GM21717 (cell line): ENCODE results near the gene ZNF726.
"Not testable (repeated sequence)": the region's sequence is repeated elsewhere in the genome, so short reads cannot be mapped to it uniquely, and the experiment has no call there.

Source experiments
- ATAC-seq: cut with Tn5 transposase; IDR thresholded peaks from one replicate; pipeline ENCODE4 v1.9.1; 2021; ENCODE audit warnings: mild to moderate bottlenecking, moderate library complexity; ENCODE audit not compliant: unreplicated experiment

The ZNF726 gene

DNA sequence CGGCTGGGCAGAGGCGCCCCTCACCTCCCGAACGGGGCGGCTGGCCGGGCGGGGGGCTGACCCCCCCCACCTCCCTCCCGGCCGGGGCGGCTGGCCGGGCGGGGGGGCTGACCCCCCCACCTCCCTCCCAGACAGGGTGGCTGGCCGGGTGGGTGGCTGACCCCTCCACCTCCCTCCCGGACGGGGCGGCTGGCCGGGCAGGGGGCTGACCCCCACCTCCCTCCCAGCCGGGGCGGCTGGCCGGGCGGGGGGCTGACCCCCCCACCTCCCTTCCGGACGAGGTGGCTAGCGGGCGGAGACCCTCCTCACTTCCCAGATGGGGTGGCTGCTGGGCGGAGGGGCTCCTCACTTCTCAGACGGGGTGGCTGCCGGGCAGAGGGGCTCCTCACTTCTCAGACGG, 22.3 kb downstream of the ZNF726 start:
- ATAC-seq: not testable (repeated sequence)

GRCh38 chr19:23943411-23943810, 28.7 kb downstream of the ZNF726 start:
- no peak for ATAC-seq

DNA sequence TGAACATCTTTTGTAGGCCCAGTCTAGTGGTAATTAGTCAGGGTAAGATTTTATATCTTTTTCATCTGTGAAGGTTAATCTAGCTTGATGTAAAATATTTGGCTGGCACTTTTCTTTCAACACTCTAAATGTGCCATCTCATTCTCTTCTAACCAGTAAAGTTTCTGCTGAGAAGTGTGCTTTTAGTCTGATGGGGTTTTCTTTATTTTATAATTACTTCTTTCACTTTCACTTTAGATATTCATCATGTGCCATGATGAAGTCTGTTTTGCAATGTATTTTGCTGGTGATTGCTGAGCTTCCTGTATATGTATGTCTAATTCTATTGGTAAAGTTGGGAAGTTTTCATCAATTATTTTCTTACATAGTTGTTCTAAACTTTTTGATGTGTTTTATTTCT, 31.9 kb downstream of the ZNF726 start:
- no peak for ATAC-seq

GRCh38 chr19:23949611-23950010, 34.9 kb downstream of the ZNF726 start:
- ATAC-seq: no peak

GRCh38 chr19:23956051-23956450, 41.4 kb downstream of the ZNF726 start:
- ATAC-seq: no peak

- no peak for ATAC-seq
Measured at GRCh38 chr19:23957660-23958281, 43.1 kb downstream of the ZNF726 start.

GRCh38 chr19:23963396-23963795, 48.7 kb downstream of the ZNF726 start:
- ATAC-seq: not testable (repeated sequence)

DNA sequence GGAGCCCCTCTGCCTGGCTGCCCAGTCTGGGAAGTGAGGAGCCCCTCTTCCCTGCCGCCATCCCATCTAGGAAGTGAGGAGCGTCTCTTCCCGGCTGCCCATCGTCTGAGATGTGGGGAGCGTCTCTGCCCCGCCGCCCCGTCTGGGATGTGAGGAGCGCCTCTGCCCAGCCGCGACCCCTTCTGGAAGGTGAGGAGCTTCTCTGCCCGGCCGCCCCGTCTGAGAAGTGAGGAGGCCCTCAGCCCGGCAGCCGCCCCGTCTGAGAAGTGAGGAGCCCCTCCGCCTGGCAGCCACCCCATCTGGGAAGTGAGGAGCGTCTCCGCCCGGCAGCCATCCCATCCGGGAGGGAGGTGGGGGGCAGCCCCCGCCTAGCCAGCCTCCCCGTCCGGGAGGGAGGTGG, 49.2 kb downstream of the ZNF726 start:
- not testable (repeated sequence) for ATAC-seq

GRCh38 chr19:23964334-23964733, 49.6 kb downstream of the ZNF726 start:
- ATAC-seq: not testable (repeated sequence)

GRCh38 chr19:23969630-23970029, 54.9 kb downstream of the ZNF726 start:
- no peak for ATAC-seq

DNA sequence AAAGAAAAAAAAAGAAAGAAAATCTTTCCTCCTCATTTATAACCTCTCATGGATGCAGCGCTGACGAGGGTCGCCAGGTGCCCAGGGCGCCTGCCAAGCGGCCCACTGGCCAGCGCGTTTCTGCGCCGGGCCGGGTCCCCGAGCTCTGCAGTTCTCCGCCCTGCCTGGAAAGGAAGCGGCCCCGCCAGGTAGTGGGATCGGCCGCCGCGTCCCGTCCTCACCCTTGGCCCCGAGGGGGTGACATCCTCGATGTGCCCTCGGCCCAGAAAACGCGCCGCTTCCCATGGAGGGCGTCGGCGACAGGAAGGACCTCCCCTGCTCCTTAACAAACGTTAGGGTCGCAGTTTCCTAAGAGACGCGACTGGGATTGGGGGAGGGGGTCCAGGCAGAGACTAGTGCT, 56.9 kb downstream of the ZNF726 start:
- no peak for ATAC-seq

DNA sequence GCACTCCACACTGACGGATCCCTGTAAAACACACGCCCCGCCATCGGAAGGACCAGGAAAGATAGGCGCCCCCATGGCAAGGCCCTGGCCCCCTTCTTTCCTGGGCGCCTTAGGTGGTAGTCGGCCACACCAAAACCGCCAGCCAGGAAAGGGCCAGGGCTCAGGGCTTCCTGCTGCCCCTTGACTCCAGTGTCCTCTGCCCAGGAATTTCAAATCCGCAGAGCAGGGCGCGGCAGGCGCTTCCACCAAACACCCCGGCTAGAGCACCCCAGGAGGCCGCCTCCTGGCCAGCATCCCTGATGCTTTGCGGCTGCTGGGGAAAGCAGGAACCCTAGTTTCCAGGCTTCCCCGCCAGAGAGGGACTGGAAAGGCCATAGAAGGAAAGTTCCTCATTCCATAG, 57.5 kb downstream of the ZNF726 start:
- no peak for ATAC-seq

- no peak for ATAC-seq
Measured at GRCh38 chr19:23974941-23975340, 60.3 kb downstream of the ZNF726 start.

- not testable (repeated sequence) for ATAC-seq
Measured at GRCh38 chr19:23976631-23977030, 61.9 kb downstream of the ZNF726 start.

GRCh38 chr19:23977256-23977655, 62.6 kb downstream of the ZNF726 start:
- not testable (repeated sequence) for ATAC-seq

DNA sequence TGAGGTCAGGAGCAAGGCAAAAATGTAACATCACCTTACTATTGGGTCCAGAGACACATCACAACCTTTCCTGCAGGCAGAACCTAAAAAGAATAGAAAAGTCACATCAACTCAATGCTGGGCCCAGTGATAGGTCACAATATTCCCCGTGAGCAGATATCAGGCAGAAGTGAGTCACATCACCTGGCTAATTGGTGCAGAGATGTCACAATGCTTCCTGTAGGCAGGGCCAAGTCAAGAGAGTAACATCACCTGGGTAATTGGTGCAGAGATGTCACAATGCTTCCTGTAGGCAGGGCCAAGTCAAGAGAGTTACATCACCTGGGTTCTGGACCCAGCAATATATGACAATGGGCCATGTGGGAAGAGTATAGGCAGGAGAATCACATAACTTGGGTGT, 63.4 kb downstream of the ZNF726 start:
- ATAC-seq: no peak

- no peak for ATAC-seq
Measured at GRCh38 chr19:23980805-23981204, 66.1 kb downstream of the ZNF726 start.

GRCh38 chr19:23981863-23982262, 67.2 kb downstream of the ZNF726 start:
- no peak for ATAC-seq

GRCh38 chr19:23983406-23983805, 68.7 kb downstream of the ZNF726 start:
- ATAC-seq: no peak
